ENCODE results near the gene CYP2S1.
"Not testable (repeated sequence)": the region's sequence is repeated elsewhere in the genome, so short reads cannot be mapped to it uniquely, and the experiment has no call there.

Gene CYP2S1

GRCh38 chr19:41226053-41226873, 33.2 kb downstream of the CYP2S1 start:
- H3K4me3 ChIP-seq (ENCODE audit: insufficient read depth, low read depth, low read length): peak overlapping the region; percentile 34
- WGBS, 2 experiments: 18 to 19% methylated on average over 67 of the region's 67 CpGs
- H3K4me1 ChIP-seq (ENCODE audit: control insufficient read depth, insufficient read depth, low read length): peaks cover 28% of the 10 kb centered on the region
- peaks cover 6% of the 10 kb centered on the region for H3K36me3 ChIP-seq (ENCODE audit: control insufficient read depth, insufficient read depth, low read length)
- no peaks in the 10 kb centered on the region for H3K27me3 ChIP-seq (ENCODE audit: control insufficient read depth, insufficient read depth, low read length, poor library complexity, severe bottlenecking)
- H3K27ac ChIP-seq (ENCODE audit: insufficient read depth, low read depth, low read length, poor library complexity, severe bottlenecking): peak overlapping the region; percentile 19
- H3K9me3 ChIP-seq (ENCODE audit: control insufficient read depth, low read length): no peaks in the 10 kb centered on the region

- Histone ChIP-seq H3K27me3 (ENCODE audit: control insufficient read depth, insufficient read depth, low read length, poor library complexity, severe bottlenecking) (no peaks in the 10 kb centered on the region), H3K9me3 (ENCODE audit: control insufficient read depth, low read length) (no peaks in the 10 kb centered on the region), H3K4me3 (ENCODE audit: insufficient read depth, low read depth, low read length) (no peak overlapping the region), H3K36me3 (ENCODE audit: control insufficient read depth, insufficient read depth, low read length) (peaks cover 4% of the 10 kb centered on the region), H3K27ac (ENCODE audit: insufficient read depth, low read depth, low read length, poor library complexity, severe bottlenecking) (no peak overlapping the region), H3K4me1 (ENCODE audit: control insufficient read depth, insufficient read depth, low read length) (peaks cover 28% of the 10 kb centered on the region)
- WGBS, 2 experiments: 82 to 88% methylated on average over 7 to 9 of the region's 9 CpGs
Observed at GRCh38 chr19:41226874-41227390, 33.9 kb downstream of the CYP2S1 start.

DNA sequence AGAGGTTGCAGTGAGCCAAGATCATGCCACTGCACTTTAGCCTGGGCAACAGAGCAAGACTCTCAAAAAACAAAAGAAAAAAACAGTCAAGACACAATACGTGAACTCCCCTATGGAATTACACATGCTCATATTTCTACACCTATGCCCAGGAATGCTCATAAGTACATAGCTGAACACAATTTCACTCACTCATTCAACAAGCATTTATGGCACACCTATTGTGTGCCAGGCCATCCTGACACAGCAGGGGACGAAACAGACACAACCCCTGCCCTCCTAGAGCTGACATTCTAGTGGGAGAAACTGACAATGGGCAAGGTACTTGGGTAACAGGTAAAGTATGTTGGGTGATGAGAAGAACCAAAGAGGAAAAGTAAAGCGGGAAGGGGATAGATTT, 35.5 kb downstream of the CYP2S1 start:
- no peak overlapping the region for H3K27ac ChIP-seq (ENCODE audit: insufficient read depth, low read depth, low read length, poor library complexity, severe bottlenecking)
- no peaks in the 10 kb centered on the region for H3K9me3 ChIP-seq (ENCODE audit: control insufficient read depth, low read length)
- H3K27me3 ChIP-seq (ENCODE audit: control insufficient read depth, insufficient read depth, low read length, poor library complexity, severe bottlenecking): no peaks in the 10 kb centered on the region
- H3K4me1 ChIP-seq (ENCODE audit: control insufficient read depth, insufficient read depth, low read length): peaks cover 24% of the 10 kb centered on the region
- 89 to 97% methylated on average over 2 to 3 of the region's 3 CpGs for WGBS, 2 experiments
- no peak overlapping the region for H3K4me3 ChIP-seq (ENCODE audit: insufficient read depth, low read depth, low read length)
- H3K36me3 ChIP-seq (ENCODE audit: control insufficient read depth, insufficient read depth, low read length): peaks cover 7% of the 10 kb centered on the region

GRCh38 chr19:41229338-41229737, 36.3 kb downstream of the CYP2S1 start:
- 92 to 94% methylated on average over 5 of the region's 5 CpGs for WGBS, 2 experiments
- H3K27ac ChIP-seq (ENCODE audit: insufficient read depth, low read depth, low read length, poor library complexity, severe bottlenecking); H3K9me3 ChIP-seq (ENCODE audit: control insufficient read depth, low read length); H3K4me3 ChIP-seq (ENCODE audit: insufficient read depth, low read depth, low read length); H3K36me3 ChIP-seq (ENCODE audit: control insufficient read depth, insufficient read depth, low read length); H3K27me3 ChIP-seq (ENCODE audit: control insufficient read depth, insufficient read depth, low read length, poor library complexity, severe bottlenecking): not testable (repeated sequence)
- H3K4me1 ChIP-seq (ENCODE audit: control insufficient read depth, insufficient read depth, low read length): peaks cover 15% of the 10 kb centered on the region

DNA sequence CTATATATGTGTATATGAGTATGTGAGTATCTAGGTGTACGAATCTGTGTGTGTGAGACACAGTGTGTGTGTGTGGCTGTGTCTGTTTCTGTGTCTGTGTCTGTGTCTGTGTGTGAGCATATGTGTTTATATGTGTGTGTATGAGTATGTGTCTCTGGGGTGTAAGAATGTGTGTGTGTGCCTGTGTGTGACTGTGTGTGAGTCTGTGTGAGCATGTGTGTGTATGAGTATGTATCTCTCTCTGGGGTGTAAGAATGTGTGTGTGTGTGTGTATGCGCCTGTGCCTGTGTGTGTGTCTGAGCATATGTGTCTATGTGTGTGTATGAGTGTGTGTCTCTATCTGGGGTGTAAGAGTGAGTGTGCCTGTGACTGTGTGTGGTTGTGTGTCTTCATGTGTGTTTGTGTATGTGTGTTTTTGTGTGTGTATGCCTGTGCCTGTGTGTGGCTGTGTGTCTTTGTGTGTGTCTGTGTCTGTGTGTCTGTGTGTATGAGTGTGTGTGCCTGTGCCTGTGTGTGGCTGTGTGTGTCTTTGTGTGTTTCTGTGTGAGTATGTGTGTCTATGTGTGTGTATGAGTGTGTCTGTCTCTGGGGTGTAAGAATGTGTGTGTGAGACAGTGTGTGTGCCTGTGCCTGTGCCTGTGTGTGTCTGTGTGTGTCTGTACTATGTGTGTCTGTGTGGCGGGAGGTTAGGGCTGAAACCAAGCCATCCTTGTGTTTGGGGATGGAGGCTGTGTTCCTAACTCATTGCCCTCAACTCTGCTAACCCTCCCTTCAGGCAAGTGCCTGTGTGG, 37.2 kb downstream of the CYP2S1 start:
- H3K36me3 ChIP-seq (ENCODE audit: control insufficient read depth, insufficient read depth, low read length): peaks cover 4% of the 10 kb centered on the region
- H3K27me3 ChIP-seq (ENCODE audit: control insufficient read depth, insufficient read depth, low read length, poor library complexity, severe bottlenecking): no peaks in the 10 kb centered on the region
- H3K4me3 ChIP-seq (ENCODE audit: insufficient read depth, low read depth, low read length): no peak overlapping the region
- H3K4me1 ChIP-seq (ENCODE audit: control insufficient read depth, insufficient read depth, low read length): peaks cover 13% of the 10 kb centered on the region
- 90 to 93% methylated on average over 3 of the region's 3 CpGs for WGBS, 2 experiments
- no peak overlapping the region for H3K27ac ChIP-seq (ENCODE audit: insufficient read depth, low read depth, low read length, poor library complexity, severe bottlenecking)
- no peaks in the 10 kb centered on the region for H3K9me3 ChIP-seq (ENCODE audit: control insufficient read depth, low read length)

DNA sequence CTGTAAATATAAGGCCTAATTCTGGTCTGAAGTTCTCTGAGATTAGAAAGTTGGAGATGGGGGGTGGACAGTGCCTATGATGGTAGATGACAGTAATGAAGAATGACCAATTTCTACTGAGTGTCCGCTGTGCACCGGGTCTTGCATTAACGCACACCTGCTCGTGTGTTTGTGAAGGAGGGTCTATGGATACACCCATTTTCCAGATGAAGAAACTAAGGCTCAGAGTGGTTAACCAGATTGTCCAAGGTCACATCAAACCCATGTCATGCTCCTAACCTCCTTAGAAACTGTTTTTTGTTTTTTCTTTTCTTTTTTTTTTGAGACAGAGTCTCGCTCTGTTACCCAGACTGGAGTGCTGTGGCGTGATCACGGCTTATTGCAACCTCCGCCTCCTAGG, 39.7 kb downstream of the CYP2S1 start:
- Histone ChIP-seq H3K36me3 (ENCODE audit: control insufficient read depth, insufficient read depth, low read length) (peaks cover 4% of the 10 kb centered on the region), H3K4me1 (ENCODE audit: control insufficient read depth, insufficient read depth, low read length) (no peaks in the 10 kb centered on the region), H3K4me3 (ENCODE audit: insufficient read depth, low read depth, low read length) (no peak overlapping the region), H3K9me3 (ENCODE audit: control insufficient read depth, low read length) (no peaks in the 10 kb centered on the region), H3K27me3 (ENCODE audit: control insufficient read depth, insufficient read depth, low read length, poor library complexity, severe bottlenecking) (no peaks in the 10 kb centered on the region), H3K27ac (ENCODE audit: insufficient read depth, low read depth, low read length, poor library complexity, severe bottlenecking) (no peak overlapping the region)
- 87 to 92% methylated on average over 8 of the region's 8 CpGs for WGBS, 2 experiments

DNA sequence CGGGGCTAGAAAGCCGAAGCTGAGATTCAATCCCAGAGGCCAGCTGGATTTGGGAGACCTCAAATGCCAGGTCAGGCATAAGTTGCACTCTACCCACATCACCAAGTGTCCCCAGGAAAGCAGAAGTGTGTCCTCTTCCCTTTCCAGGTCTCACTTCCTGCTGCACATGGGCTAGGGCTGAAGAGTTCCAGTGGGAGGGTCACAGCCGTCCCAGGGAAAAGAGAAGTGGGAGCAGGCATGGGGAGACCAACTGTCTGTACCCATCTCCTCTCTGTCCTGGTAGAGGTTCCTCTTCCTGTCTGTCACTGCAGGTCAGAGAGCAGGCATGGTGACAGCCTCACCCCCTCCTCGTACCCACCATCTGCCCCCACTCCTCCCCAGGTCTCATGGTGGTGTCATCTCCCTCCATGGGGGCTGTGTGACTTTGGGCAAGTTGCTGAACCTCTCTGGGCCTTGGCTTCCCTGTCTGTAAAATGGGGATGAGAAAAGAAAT, 40.8 kb downstream of the CYP2S1 start:
- Histone ChIP-seq H3K36me3 (ENCODE audit: control insufficient read depth, insufficient read depth, low read length) (peaks cover 4% of the 10 kb centered on the region), H3K27ac (ENCODE audit: insufficient read depth, low read depth, low read length, poor library complexity, severe bottlenecking) (no peak overlapping the region), H3K4me3 (ENCODE audit: insufficient read depth, low read depth, low read length) (no peak overlapping the region), H3K4me1 (ENCODE audit: control insufficient read depth, insufficient read depth, low read length) (no peaks in the 10 kb centered on the region), H3K9me3 (ENCODE audit: control insufficient read depth, low read length) (no peaks in the 10 kb centered on the region), H3K27me3 (ENCODE audit: control insufficient read depth, insufficient read depth, low read length, poor library complexity, severe bottlenecking) (no peaks in the 10 kb centered on the region)
- WGBS, 2 experiments: 92 to 96% methylated on average over 4 of the region's 4 CpGs

DNA sequence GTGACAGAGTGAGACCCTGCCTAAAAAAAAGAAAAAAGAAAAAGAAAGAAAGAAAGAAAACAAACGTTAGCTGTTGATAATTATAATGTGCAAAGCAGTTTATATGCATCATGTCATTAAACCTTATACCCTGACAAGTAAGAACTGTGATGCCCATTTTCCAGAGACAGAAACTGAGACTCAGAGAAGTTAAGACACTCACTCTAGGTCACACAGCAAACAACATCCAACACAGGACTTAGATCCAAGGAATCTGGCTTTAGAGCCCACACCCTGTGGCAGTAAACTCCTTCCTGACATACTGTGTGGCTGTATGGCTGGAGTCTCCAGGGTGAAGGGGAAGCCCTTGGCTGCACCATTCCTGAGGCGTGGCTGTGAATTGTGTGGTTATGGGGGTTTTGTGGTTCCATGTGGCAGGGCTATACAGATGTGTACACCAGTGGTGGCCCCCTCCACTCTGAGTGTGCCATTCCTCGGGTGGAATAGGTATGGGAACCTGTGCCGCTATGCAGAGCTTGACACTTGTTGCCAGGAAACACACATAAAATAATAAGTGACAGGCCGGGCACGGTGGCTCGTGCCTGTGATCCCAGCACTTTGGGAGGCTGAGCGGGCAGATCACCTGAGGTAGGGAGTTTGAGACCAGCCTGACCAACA, 41.6 kb downstream of the CYP2S1 start:
- 93% methylated on average over 8 of the region's 8 CpGs for WGBS, 2 experiments
- H3K27ac ChIP-seq (ENCODE audit: insufficient read depth, low read depth, low read length, poor library complexity, severe bottlenecking): no peak overlapping the region
- H3K4me1 ChIP-seq (ENCODE audit: control insufficient read depth, insufficient read depth, low read length): no peaks in the 10 kb centered on the region
- H3K9me3 ChIP-seq (ENCODE audit: control insufficient read depth, low read length): no peaks in the 10 kb centered on the region
- H3K27me3 ChIP-seq (ENCODE audit: control insufficient read depth, insufficient read depth, low read length, poor library complexity, severe bottlenecking): no peaks in the 10 kb centered on the region
- peaks cover 4% of the 10 kb centered on the region for H3K36me3 ChIP-seq (ENCODE audit: control insufficient read depth, insufficient read depth, low read length)
- no peak overlapping the region for H3K4me3 ChIP-seq (ENCODE audit: insufficient read depth, low read depth, low read length)

GRCh38 chr19:41235480-41235879, 42.5 kb downstream of the CYP2S1 start:
- Histone ChIP-seq H3K27ac (ENCODE audit: insufficient read depth, low read depth, low read length, poor library complexity, severe bottlenecking) (no peak overlapping the region), H3K27me3 (ENCODE audit: control insufficient read depth, insufficient read depth, low read length, poor library complexity, severe bottlenecking) (no peaks in the 10 kb centered on the region), H3K4me1 (ENCODE audit: control insufficient read depth, insufficient read depth, low read length) (no peaks in the 10 kb centered on the region), H3K4me3 (ENCODE audit: insufficient read depth, low read depth, low read length) (no peak overlapping the region), H3K36me3 (ENCODE audit: control insufficient read depth, insufficient read depth, low read length) (peaks cover 7% of the 10 kb centered on the region), H3K9me3 (ENCODE audit: control insufficient read depth, low read length) (no peaks in the 10 kb centered on the region)
- 96% methylated on average over 3 of the region's 4 CpGs for WGBS, 2 experiments

DNA sequence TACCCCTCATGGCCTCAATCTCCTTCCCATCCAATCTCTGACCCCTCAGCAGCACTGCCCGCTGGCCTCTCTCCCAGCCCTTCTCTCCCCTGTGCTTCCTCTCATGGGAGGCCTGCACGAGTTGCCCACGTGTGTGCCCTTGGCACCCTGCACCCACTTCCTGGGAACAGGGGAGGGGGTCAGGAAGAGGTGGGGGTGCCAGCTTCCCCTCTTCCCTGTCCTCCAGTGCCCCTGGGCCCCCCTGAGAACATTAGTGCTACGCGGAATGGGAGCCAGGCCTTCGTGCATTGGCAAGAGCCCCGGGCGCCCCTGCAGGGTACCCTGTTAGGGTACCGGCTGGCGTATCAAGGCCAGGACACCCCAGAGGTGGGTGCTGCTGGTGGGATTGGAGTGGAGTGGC, 45.2 kb downstream of the CYP2S1 start:
- Histone ChIP-seq H3K27me3 (ENCODE audit: control insufficient read depth, insufficient read depth, low read length, poor library complexity, severe bottlenecking) (no peaks in the 10 kb centered on the region), H3K9me3 (ENCODE audit: control insufficient read depth, low read length) (no peaks in the 10 kb centered on the region), H3K36me3 (ENCODE audit: control insufficient read depth, insufficient read depth, low read length) (peaks cover 16% of the 10 kb centered on the region), H3K4me3 (ENCODE audit: insufficient read depth, low read depth, low read length) (no peak overlapping the region), H3K4me1 (ENCODE audit: control insufficient read depth, insufficient read depth, low read length) (no peaks in the 10 kb centered on the region), H3K27ac (ENCODE audit: insufficient read depth, low read depth, low read length, poor library complexity, severe bottlenecking) (no peak overlapping the region)
- WGBS, 2 experiments: 95% methylated on average over 10 of the region's 10 CpGs
